Spleen (tissue), 11 donors: ENCODE measurements around the gene DPP9. TPM values are rescaled to one million over a fixed set of nuclear protein-coding genes. Genes with fewer than 3 reads are reported as not detected.

Source experiments
- DNase-seq: peaks from one replicate; pipeline ENCODE4 v3.0.0-alpha.2; 2020
- H3K27ac ChIP-seq, 8 donors: fragments of 200-600 bp; sonication (generic) in 7 of 8; 1 replicate in 4 of 8; 2 replicates in 4 of 8; pipeline versions ENCODE4 v1.5.0 to v1.8.0; 2016 to 2021; ENCODE audit warnings: inconsistent platforms in 4 of 8, mild to moderate bottlenecking in 4 of 8, moderate library complexity in 1 of 8
- H3K27me3 ChIP-seq, 7 donors: fragments of 200-600 bp; sonication (generic) in 6 of 7; replicated peaks in 1 of 7; 1 replicate in 4 of 7; 2 replicates in 3 of 7; pipeline versions ENCODE4 v1.5.0 to v1.8.0; 2016 to 2021; ENCODE audit warnings: inconsistent platforms in 3 of 7, mild to moderate bottlenecking in 1 of 7
- H3K36me3 ChIP-seq, 6 donors: fragments of 200-600 bp; sonication (generic) in 5 of 6; 1 replicate in 4 of 6; 2 replicates in 2 of 6; pipeline versions ENCODE4 v1.5.0 to v1.8.0; 2016 to 2021; ENCODE audit warnings: inconsistent platforms in 2 of 6
- H3K4me1 ChIP-seq, 6 donors: fragments of 200-600 bp; sonication (generic) in 5 of 6; 1 replicate in 3 of 6; 2 replicates in 3 of 6; pipeline versions ENCODE4 v1.5.0 to v1.8.0; 2016 to 2021; ENCODE audit warnings: inconsistent platforms in 3 of 6
- H3K4me3 ChIP-seq, 8 donors: fragments of 200-600 bp; sonication (generic) in 7 of 8; 1 replicate in 4 of 8; 2 replicates in 4 of 8; pipeline versions ENCODE4 v1.5.0 to v1.8.0; 2016 to 2021; ENCODE audit warnings: inconsistent platforms in 4 of 8, mild to moderate bottlenecking in 4 of 8, moderate library complexity in 2 of 8
- H3K9me3 ChIP-seq, 8 donors: fragments of 200-600 bp; sonication (generic) in 7 of 8; 1 replicate in 4 of 8; 2 replicates in 4 of 8; pipeline versions ENCODE4 v1.5.0 to v1.8.0; 2016 to 2021; ENCODE audit warnings: inconsistent platforms in 4 of 8
- CTCF ChIP-seq, 11 experiments: fragments of 200-600 bp in 7 of 11; fragments of 450-650 bp in 4 of 11; sonication (generic) in 4 of 11; IDR thresholded peaks in 8 of 11; conservative IDR thresholded peaks in 3 of 11; 1 replicate in 7 of 11; 2 replicates in 4 of 11; pipeline versions ENCODE4 v1.4.0 to v1.8.0; 2016 to 2021; ENCODE audit warnings: antibody characterized with exemption in 11 of 11, inconsistent platforms in 4 of 11, mild to moderate bottlenecking in 1 of 11
- POLR2A ChIP-seq, 3 donors: fragments of 450-650 bp; IDR thresholded peaks; one replicate each; pipeline ENCODE4 v1.5.1; 2017; ENCODE audit warnings: antibody characterized with exemption in 3 of 3, mild to moderate bottlenecking in 1 of 3
- POLR2AphosphoS5 ChIP-seq, 3 donors: sonication (generic); formaldehyde crosslinking; IDR thresholded peaks; one replicate each; pipeline ENCODE4 v1.5.1; 2017; ENCODE audit warnings: antibody characterized with exemption in 3 of 3
- WGBS, 5 donors: extraction: QIAGEN DNeasy Blood & Tissue Kit in 3 of 5; methylation state at CpG; one replicate each; pipeline versions ENCODE4 v1.1.5 to v1.1.7; 2013 to 2018; 5-methylcytosine and 5-hydroxymethylcytosine counted together
- intact Hi-C: fragments of 100-400 bp; cut with DNase I; formaldehyde crosslinking; loops from one replicate; pipeline ENCODE4 v1.15.0; 2023; ENCODE audit warnings: low total_unique reads
- polyA plus RNA-seq, 3 donors: library from polyadenylated mRNA; stranded (reverse); fragments of 200-250 nt; gene quantifications; one replicate each; pipeline ENCODE4 v1.2.1, GENCODE V29; 2013
- total RNA-seq, 7 donors: library from RNA; depleted of rRNA in 3 of 7; stranded (reverse); fragments of >200 nt in 3 of 7; fragmentation: NEBNext Ultra II Directional in 4 of 7; extraction: Animal tissue kit (Norgen Biotek cat#: 25700) in 4 of 7; gene quantifications; one replicate each; pipeline versions ENCODE4 v1.1.0 to v1.2.1, GENCODE V29; 2016 to 2021
- donor health status: healthy with polysubstance abuse.
- donor health status: DM: no; HTN: no; CAD: no; lungs with moderate emphysema.
- donor health status: DM: no; HTN: no; CAD: no.
- donor health status: Bipolar disorder and iron deficiency.
- donor health status: healthy.
- donor health status: DM: no; HTN: no; CAD: no.
- donor health status: DM: yes; HTN: yes; CAD: no.

DPP9 gene
- total and polyA plus RNA-seq, 10 donors: 22.8 to 89.9 (median 64.9) TPM

GRCh38 chr19:4662812-4663211 is 60.8 kb downstream of the DPP9 start:
- peaks cover 0 to 99% (median 77%) of the 10 kb centered on the region in 6 donors for H3K36me3 ChIP-seq
- WGBS, 5 donors: 82 to 95% (median 90%) methylated on average over 6 of the region's 6 CpGs
- no peak overlapping the region for H3K4me3 ChIP-seq
- TF ChIP-seq POLR2AphosphoS5 (IDR thresholded peaks at IDR 0.05): no peak
- no peak for TF ChIP-seq CTCF (IDR thresholded peaks at IDR 0.05 in 8 of 11, conservative IDR thresholded peaks at IDR 0.05 in 3 of 11)
- no peak for TF ChIP-seq POLR2A (IDR thresholded peaks at IDR 0.05)
- peaks cover 0 to 63% (median 14%) of the 10 kb centered on the region in 6 donors for H3K4me1 ChIP-seq
- DNase-seq: no peak
- H3K27ac ChIP-seq: no peak overlapping the region
- no peaks in the 10 kb centered on the region for H3K27me3 ChIP-seq
- intact Hi-C loops: no loop called here
- H3K9me3 ChIP-seq: peaks cover 0 to 5% (median 0%) of the 10 kb centered on the region in 8 donors

- Histone ChIP-seq H3K4me1 (peaks cover 0 to 63% (median 14%) of the 10 kb centered on the region in 6 donors), H3K4me3 (no peak overlapping the region), H3K36me3 (peaks cover 0 to 99% (median 82%) of the 10 kb centered on the region in 6 donors), H3K27ac (no peak overlapping the region), H3K9me3 (peaks cover 0 to 5% (median 0%) of the 10 kb centered on the region in 8 donors), H3K27me3 (no peaks in the 10 kb centered on the region)
- intact Hi-C loops: no loop called here
- no peak for DNase-seq
- WGBS, 5 donors: 79 to 89% (median 89%) methylated on average over 20 of the region's 20 CpGs
- TF ChIP-seq POLR2A (IDR thresholded peaks at IDR 0.05): no peak
- TF ChIP-seq CTCF (IDR thresholded peaks at IDR 0.05 in 8 of 11, conservative IDR thresholded peaks at IDR 0.05 in 3 of 11): no peak
- no peak for TF ChIP-seq POLR2AphosphoS5 (IDR thresholded peaks at IDR 0.05)
Observed at GRCh38 chr19:4662020-4662695, 61.5 kb downstream of the DPP9 start.

- Histone ChIP-seq H3K4me3 (no peak overlapping the region), H3K36me3 (peaks cover 0 to 99% (median 78%) of the 10 kb centered on the region in 6 donors), H3K9me3 (peaks cover 0 to 5% (median 0%) of the 10 kb centered on the region in 8 donors), H3K4me1 (peaks cover 0 to 61% (median 6%) of the 10 kb centered on the region in 6 donors), H3K27ac (peak overlapping the region in 1 of 8 donors; percentile 38), H3K27me3 (no peaks in the 10 kb centered on the region)
- TF ChIP-seq POLR2AphosphoS5 (IDR thresholded peaks at IDR 0.05): no peak
- TF ChIP-seq POLR2A (IDR thresholded peaks at IDR 0.05): no peak
- no peak for TF ChIP-seq CTCF (IDR thresholded peaks at IDR 0.05 in 8 of 11, conservative IDR thresholded peaks at IDR 0.05 in 3 of 11)
- WGBS, 5 donors: 76 to 89% (median 86%) methylated on average over 4 of the region's 4 CpGs
- intact Hi-C loops: no loop called here
- no peak for DNase-seq
Observed at GRCh38 chr19:4660993-4661392, 62.6 kb downstream of the DPP9 start.

- Histone ChIP-seq H3K9me3 (peaks cover 0 to 5% (median 0%) of the 10 kb centered on the region in 8 donors), H3K4me1 (peaks cover 0 to 64% (median 4%) of the 10 kb centered on the region in 6 donors), H3K4me3 (no peak overlapping the region), H3K27ac (peak overlapping the region in 1 of 8 donors; percentile 38), H3K27me3 (no peaks in the 10 kb centered on the region), H3K36me3 (peaks cover 0 to 99% (median 81%) of the 10 kb centered on the region in 6 donors)
- DNase-seq: no peak
- peak in 2 of 3 donors; percentile 32 to 55 for TF ChIP-seq POLR2AphosphoS5 (IDR thresholded peaks at IDR 0.05)
- TF ChIP-seq CTCF (IDR thresholded peaks at IDR 0.05 in 8 of 11, conservative IDR thresholded peaks at IDR 0.05 in 3 of 11): peak in 10 of 11 experiments; percentile 3 to 40 (median 30)
- TF ChIP-seq POLR2A (IDR thresholded peaks at IDR 0.05): no peak
- 74 to 87% (median 81%) methylated on average over 14 to 15 of the region's 15 CpGs for WGBS, 5 donors
- intact Hi-C loops: no loop called here
Observed at GRCh38 chr19:4660181-4660791, 63.4 kb downstream of the DPP9 start.
